ENCODE results near the gene PAX2. TPM values are rescaled to one million over a fixed set of nuclear protein-coding genes. Genes with fewer than 3 reads are reported as not detected.

PAX2 gene
- total and polyA plus RNA-seq, 12 donors, result 0.07 to 0.25 (median 0.10) TPM; not detected in 8

DNA sequence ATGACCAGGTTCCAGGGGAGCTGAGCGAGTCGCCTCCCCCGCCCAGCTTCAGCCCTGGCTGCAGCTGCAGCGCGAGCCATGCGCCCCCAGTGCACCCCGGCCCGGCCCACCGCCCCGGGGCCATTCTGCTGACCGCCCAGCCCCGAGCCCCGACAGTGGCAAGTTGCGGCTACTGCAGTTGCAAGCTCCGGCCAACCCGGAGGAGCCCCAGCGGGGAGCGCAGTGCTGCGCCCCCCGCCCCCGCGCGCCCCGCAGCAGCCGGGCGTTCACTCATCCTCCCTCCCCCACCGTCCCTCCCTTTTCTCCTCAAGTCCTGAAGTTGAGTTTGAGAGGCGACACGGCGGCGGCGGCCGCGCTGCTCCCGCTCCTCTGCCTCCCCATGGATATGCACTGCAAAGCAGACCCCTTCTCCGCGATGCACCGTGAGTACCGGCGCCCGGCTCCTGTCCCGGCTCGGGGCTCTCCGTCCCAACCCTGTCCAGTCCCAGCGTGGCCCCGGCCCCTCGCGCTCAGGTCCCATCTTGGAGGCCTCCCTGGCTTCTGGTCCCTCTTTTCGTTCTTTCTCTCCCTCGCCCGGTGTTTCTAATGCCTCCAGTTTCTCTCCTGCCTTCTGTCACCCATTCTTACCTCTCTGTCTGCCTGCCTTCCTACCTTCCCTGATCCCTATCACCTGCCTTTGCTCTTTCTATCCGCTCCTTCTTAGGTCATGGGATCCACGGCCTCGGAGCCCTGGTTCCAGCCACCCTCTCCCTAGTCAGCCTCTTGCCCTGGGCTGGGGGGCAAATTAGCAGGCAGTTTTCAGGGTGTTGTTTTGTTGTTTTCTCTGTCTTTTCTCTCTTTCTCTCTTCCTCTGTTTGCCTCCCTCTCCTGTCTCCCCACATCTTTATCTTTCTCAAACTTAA is 751 bp downstream of the PAX2 start:
- H3K27ac ChIP-seq, result no peak overlapping the region
- no peaks in the 10 kb centered on the region for H3K36me3 ChIP-seq (replicated peaks in 1 of 2)
- peaks cover 12 to 23% of the 10 kb centered on the region in 2 donors for H3K4me1 ChIP-seq (replicated peaks in 1 of 2)
- DNase-seq, result no peak
- TF ChIP-seq POLR2A (IDR thresholded peaks at IDR 0.05), result no peak
- TF ChIP-seq, protein P1, sequence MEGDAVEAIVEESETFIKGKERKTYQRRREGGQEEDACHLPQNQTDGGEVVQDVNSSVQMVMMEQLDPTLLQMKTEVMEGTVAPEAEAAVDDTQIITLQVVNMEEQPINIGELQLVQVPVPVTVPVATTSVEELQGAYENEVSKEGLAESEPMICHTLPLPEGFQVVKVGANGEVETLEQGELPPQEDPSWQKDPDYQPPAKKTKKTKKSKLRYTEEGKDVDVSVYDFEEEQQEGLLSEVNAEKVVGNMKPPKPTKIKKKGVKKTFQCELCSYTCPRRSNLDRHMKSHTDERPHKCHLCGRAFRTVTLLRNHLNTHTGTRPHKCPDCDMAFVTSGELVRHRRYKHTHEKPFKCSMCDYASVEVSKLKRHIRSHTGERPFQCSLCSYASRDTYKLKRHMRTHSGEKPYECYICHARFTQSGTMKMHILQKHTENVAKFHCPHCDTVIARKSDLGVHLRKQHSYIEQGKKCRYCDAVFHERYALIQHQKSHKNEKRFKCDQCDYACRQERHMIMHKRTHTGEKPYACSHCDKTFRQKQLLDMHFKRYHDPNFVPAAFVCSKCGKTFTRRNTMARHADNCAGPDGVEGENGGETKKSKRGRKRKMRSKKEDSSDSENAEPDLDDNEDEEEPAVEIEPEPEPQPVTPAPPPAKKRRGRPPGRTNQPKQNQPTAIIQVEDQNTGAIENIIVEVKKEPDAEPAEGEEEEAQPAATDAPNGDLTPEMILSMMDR (IDR thresholded peaks at IDR 0.05), result no peak
- H3K4me3 ChIP-seq, result peak overlapping the region in 1 of 4 donors; percentile 41
- 6 to 17% (median 8%) methylated on average over 13 to 54 of the region's 54 CpGs for WGBS, 4 donors
- peaks cover 93% of the 10 kb centered on the region for H3K27me3 ChIP-seq
- H3K9me3 ChIP-seq (replicated peaks in 1 of 3), result no peaks in the 10 kb centered on the region
- intact Hi-C loops (cut with DNase I), result loop anchor here in 1 of 2 donors (10.0 kb wide), 1 partner anchor 129 kb away; no protein-coding TSS in a partner anchor

DNA sequence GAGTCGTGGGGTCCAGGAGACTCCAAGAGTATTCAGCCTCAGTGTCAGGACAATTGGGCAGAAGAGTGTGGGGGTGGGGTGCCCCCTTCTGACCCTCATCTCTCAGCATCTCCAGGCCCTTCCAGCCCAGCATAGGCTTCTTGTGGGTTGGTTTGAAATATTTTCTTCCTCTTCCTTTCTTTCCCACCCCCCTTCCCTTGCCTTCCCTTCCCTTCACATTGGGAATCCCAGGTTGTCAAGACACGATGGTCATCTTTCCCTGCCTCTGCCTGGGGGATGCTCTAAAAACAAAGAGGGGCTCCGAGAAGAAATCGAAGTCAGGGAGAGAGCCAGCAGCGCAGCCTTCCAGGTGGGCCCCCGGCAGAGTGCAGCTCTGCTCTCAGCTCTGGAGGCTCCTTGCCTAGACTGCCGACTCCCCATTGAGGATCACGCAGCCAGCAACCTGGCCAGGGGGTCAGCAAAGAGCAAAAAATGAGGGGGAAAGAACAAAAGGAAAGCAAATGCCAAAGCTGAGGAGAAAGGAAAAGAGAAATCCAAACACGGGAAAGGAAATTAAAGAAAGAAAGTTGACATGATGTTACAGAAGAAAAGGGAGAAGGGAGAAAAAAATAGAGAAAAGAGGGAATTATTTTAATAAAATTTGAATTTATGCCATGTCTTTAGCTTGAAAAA is 1.5 kb downstream of the PAX2 start:
- Histone ChIP-seq H3K36me3 (replicated peaks in 1 of 2) (no peaks in the 10 kb centered on the region), H3K4me1 (replicated peaks in 1 of 2) (peaks cover 12 to 23% of the 10 kb centered on the region in 2 donors), H3K27me3 (peaks cover 91% of the 10 kb centered on the region), H3K9me3 (replicated peaks in 1 of 3) (no peaks in the 10 kb centered on the region), H3K4me3 (no peak overlapping the region), H3K27ac (no peak overlapping the region)
- no peak for DNase-seq
- no peak for TF ChIP-seq POLR2A (IDR thresholded peaks at IDR 0.05)
- TF ChIP-seq, protein P1 (IDR thresholded peaks at IDR 0.05), result no peak
- intact Hi-C loops (cut with DNase I), result loop anchor here in 1 of 2 donors (10.0 kb wide), 1 partner anchor 128 kb away; no protein-coding TSS in a partner anchor
- 26 to 45% (median 41%) methylated on average over 9 of the region's 9 CpGs for WGBS, 4 donors

DNA sequence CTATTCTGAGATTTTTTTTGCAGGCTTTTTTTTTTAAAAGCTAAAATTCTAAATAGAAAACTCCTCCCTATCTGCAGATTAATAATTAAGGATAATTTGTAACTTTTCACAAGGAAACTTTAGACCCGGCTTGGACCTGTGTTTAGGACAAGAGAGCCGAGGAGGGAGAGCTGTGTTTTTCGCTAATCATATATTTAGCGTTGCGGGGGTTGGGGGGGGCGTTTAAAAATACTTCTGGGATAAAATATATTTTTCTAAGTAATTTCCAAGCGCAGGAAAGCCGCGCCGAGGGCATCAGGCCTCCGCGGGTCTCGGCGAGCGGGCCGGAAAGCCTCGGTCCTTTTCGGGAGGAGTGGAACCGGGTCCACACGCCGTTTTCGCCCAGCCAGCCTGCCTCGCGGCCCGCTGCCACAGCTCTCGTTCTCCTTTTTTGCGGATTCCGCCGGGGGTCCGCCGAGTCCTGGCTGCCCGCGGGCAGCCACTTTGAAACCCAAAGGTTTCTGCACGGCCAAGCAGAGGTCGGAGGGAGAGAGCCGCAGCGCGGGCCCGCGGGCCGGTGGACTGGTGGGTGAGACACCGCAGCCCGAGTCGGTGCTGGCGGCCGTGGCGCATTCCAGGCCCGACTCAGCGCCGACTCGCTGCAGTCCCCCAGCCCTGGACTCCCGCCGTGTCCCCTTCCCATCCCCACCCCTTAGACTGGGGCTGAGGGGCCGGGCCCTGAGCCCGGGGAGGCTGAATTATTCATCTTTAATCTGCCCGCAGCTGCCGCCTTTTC is 2.3 kb downstream of the PAX2 start:
- no peak for DNase-seq
- TF ChIP-seq, protein P1 (IDR thresholded peaks at IDR 0.05), result no peak
- TF ChIP-seq POLR2A (IDR thresholded peaks at IDR 0.05), result no peak
- 21 to 35% (median 24%) methylated on average over 20 to 57 of the region's 57 CpGs for WGBS, 4 donors
- intact Hi-C loops (cut with DNase I), result loop anchor here in 1 of 2 donors (10.0 kb wide), 1 partner anchor 127 kb away; no protein-coding TSS in a partner anchor
- H3K27ac ChIP-seq, result no peak overlapping the region
- H3K36me3 ChIP-seq (replicated peaks in 1 of 2), result no peaks in the 10 kb centered on the region
- peaks cover 12 to 23% of the 10 kb centered on the region in 2 donors for H3K4me1 ChIP-seq (replicated peaks in 1 of 2)
- peaks cover 92% of the 10 kb centered on the region for H3K27me3 ChIP-seq
- H3K9me3 ChIP-seq (replicated peaks in 1 of 3), result no peaks in the 10 kb centered on the region
- H3K4me3 ChIP-seq, result peak overlapping the region in 1 of 4 donors; percentile 19

Data from adrenal gland (tissue), 12 donors.